Breast epithelium (tissue), 4 donors: ENCODE data around the gene AADACL4. TPM values are rescaled to one million over a fixed set of nuclear protein-coding genes. Genes with fewer than 3 reads are reported as not detected.

Experiments used
- DNase-seq, 2 donors: peaks; one replicate each; pipeline ENCODE4 v3.0.0-alpha.2; 2019; ENCODE audit warnings: low spot score in 2 of 2
- H3K27ac ChIP-seq, 2 donors: fragments of 200-600 bp; sonication (generic) in 1 of 2; one replicate each; pipeline ENCODE4 v1.5.1; 2016 to 2019; ENCODE audit warnings: mild to moderate bottlenecking in 1 of 2
- H3K27me3 ChIP-seq, 2 donors: fragments of 200-600 bp; sonication (generic) in 1 of 2; one replicate each; pipeline versions ENCODE4 v1.5.1 to v1.6.0; 2017 to 2019; ENCODE audit warnings: control low read depth in 1 of 2, mild to moderate bottlenecking in 1 of 2
- H3K36me3 ChIP-seq: fragments of 200-600 bp; one replicate; pipeline ENCODE4 v1.5.1; 2019
- H3K4me1 ChIP-seq, 2 donors: fragments of 200-600 bp; sonication (generic); one replicate each; pipeline ENCODE4 v1.5.1; 2016 to 2019; ENCODE audit warnings: control low read depth in 1 of 2
- H3K4me3 ChIP-seq, 3 donors: fragments of 200-600 bp; sonication (generic); 1 replicate in 2 of 3; 2 replicates in 1 of 3; pipeline ENCODE4 v1.5.1; 2016 to 2019; ENCODE audit warnings: mild to moderate bottlenecking in 3 of 3, moderate library complexity in 2 of 3
- H3K9me3 ChIP-seq, 2 donors: fragments of 200-600 bp; sonication (generic) in 1 of 2; one replicate each; pipeline ENCODE4 v1.5.1; 2016 to 2019; ENCODE audit warnings: control low read depth in 1 of 2
- POLR2A ChIP-seq: fragments of 450-650 bp; IDR thresholded peaks from one replicate; pipeline ENCODE4 v1.6.1; 2016; ENCODE audit warnings: antibody characterized with exemption, mild to moderate bottlenecking, moderate library complexity
- POLR2AphosphoS5 ChIP-seq, 3 donors: sonication (generic); formaldehyde crosslinking; IDR thresholded peaks; one replicate each; pipeline ENCODE4 v1.6.1; 2017; ENCODE audit warnings: antibody characterized with exemption in 3 of 3
- intact Hi-C: fragments of 100-400 bp; cut with DNase I; formaldehyde crosslinking; loops from one replicate; pipeline ENCODE4 v1.15.1; 2023; ENCODE audit warnings: low total_unique reads
- total RNA-seq, 3 donors: library from RNA; depleted of rRNA; stranded (reverse); fragments of >200 nt; gene quantifications; one replicate each; pipeline ENCODE4 v1.1.0, GENCODE V29; 2016
- TF ChIP-seq, protein P1 (sequence below), 3 donors: fragments of 450-650 bp; IDR thresholded peaks; one replicate each; pipeline ENCODE4 v1.5.1; 2016 to 2017; ENCODE audit warnings: antibody characterized with exemption in 3 of 3, mild to moderate bottlenecking in 3 of 3, moderate library complexity in 3 of 3

Gene AADACL4
- total RNA-seq, 3 donors from 2014 or later: not detected

GRCh38 chr1:12629511-12629956 lies 14.4 kb upstream of the AADACL4 start:
- Histone ChIP-seq H3K27me3 (no peaks in the 10 kb centered on the region), H3K4me3 (no peak overlapping the region), H3K9me3 (no peaks in the 10 kb centered on the region), H3K27ac (no peak overlapping the region), H3K36me3 (no peaks in the 10 kb centered on the region), H3K4me1 (no peaks in the 10 kb centered on the region)
- intact Hi-C loops: no loop called here
- DNase-seq: no peak
- TF ChIP-seq, protein P1, sequence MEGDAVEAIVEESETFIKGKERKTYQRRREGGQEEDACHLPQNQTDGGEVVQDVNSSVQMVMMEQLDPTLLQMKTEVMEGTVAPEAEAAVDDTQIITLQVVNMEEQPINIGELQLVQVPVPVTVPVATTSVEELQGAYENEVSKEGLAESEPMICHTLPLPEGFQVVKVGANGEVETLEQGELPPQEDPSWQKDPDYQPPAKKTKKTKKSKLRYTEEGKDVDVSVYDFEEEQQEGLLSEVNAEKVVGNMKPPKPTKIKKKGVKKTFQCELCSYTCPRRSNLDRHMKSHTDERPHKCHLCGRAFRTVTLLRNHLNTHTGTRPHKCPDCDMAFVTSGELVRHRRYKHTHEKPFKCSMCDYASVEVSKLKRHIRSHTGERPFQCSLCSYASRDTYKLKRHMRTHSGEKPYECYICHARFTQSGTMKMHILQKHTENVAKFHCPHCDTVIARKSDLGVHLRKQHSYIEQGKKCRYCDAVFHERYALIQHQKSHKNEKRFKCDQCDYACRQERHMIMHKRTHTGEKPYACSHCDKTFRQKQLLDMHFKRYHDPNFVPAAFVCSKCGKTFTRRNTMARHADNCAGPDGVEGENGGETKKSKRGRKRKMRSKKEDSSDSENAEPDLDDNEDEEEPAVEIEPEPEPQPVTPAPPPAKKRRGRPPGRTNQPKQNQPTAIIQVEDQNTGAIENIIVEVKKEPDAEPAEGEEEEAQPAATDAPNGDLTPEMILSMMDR (IDR thresholded peaks at IDR 0.05): no peak
- no peak for TF ChIP-seq POLR2A
- TF ChIP-seq POLR2AphosphoS5 (IDR thresholded peaks at IDR 0.05): no peak

- Histone ChIP-seq H3K4me1 (no peaks in the 10 kb centered on the region), H3K9me3 (no peaks in the 10 kb centered on the region), H3K27me3 (no peaks in the 10 kb centered on the region), H3K4me3 (no peak overlapping the region), H3K27ac (no peak overlapping the region), H3K36me3 (no peaks in the 10 kb centered on the region)
- no peak for DNase-seq
- TF ChIP-seq, protein P1 (IDR thresholded peaks at IDR 0.05): no peak
- TF ChIP-seq POLR2AphosphoS5 (IDR thresholded peaks at IDR 0.05) (no peak), POLR2A (no peak)
- intact Hi-C loops: no loop called here
Observed at GRCh38 chr1:12629985-12630760, 13.7 kb upstream of the AADACL4 start.

DNA sequence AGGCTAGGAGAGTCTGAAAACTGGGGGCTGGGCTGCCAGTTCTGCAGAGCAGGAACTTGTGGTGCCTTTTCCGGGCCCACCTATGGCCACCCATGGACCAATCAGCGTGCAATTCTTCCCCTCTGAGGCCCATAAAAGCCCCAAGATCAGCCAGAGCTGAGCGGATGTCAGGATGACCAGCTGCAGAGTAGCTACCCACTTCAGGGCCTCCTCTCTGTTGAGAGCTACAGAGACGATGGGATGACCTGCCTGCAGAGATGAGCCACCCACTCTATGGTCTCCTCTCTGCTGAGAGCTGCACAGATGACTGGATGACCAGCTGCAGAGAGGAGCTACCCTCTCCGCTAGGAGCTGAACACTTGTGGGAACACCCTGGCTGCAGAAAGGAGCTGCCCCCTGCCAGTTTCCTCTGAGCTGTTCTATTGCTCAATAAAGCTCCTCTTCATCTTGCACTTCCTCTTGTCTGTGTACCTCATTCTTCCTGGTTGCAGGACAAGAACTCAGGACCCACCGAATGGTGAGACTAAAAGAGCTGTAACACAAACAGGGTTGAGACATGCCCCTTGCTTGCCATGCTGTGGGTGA lies 12.8 kb upstream of the AADACL4 start:
- Histone ChIP-seq H3K27me3 (no peaks in the 10 kb centered on the region), H3K4me1 (no peaks in the 10 kb centered on the region), H3K36me3 (no peaks in the 10 kb centered on the region), H3K4me3 (no peak overlapping the region), H3K9me3 (no peaks in the 10 kb centered on the region), H3K27ac (no peak overlapping the region)
- intact Hi-C loops: no loop called here
- TF ChIP-seq, protein P1 (IDR thresholded peaks at IDR 0.05): no peak
- TF ChIP-seq POLR2AphosphoS5 (IDR thresholded peaks at IDR 0.05) (no peak), POLR2A (no peak)
- no peak for DNase-seq

DNA sequence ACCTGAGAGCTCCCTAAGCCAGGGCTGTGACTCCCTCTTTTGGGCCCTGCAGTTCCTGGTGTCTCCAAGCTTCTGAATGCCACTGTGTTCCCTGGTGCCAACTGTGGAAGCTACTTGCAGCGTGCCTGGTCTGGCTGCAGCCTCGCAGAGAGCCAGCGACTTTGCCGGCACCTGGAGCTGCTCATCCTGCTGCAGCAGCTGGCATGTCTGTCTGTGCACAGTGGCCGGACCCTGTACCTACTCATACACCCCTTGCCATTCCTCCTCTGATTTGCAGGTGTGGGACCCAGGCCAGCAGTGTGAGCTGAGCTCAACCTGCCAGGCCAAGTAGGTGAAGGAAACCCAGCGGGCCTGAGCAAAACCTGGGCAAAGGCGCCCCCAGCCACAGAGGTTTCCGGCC lies 12.3 kb upstream of the AADACL4 start:
- intact Hi-C loops: no loop called here
- no peaks in the 10 kb centered on the region for H3K4me1 ChIP-seq
- no peak for DNase-seq
- no peaks in the 10 kb centered on the region for H3K36me3 ChIP-seq
- TF ChIP-seq POLR2AphosphoS5 (IDR thresholded peaks at IDR 0.05) (no peak), POLR2A (no peak)
- TF ChIP-seq, protein P1 (IDR thresholded peaks at IDR 0.05): no peak
- no peaks in the 10 kb centered on the region for H3K27me3 ChIP-seq
- H3K27ac ChIP-seq: no peak overlapping the region
- no peaks in the 10 kb centered on the region for H3K9me3 ChIP-seq
- H3K4me3 ChIP-seq: no peak overlapping the region

DNA sequence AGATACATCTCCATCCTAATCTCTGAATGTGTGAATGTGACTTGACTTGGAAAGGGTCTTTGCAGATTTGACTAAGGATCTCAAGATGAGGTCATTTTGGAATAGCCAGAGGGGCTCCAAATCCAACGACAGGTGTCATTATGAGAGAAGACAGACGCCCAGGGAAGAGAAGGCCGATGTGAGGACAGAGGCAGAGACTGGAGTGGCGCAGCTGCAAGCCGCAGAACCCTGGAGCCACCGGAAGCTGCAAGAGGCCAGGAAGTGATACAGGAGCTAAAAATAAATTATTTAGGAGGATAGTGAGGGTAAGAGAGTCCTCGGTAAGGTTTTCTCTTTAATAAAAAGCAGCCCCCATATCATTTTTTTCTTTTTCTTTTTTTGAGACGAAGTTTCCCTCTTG lies 9.7 kb upstream of the AADACL4 start:
- no peaks in the 10 kb centered on the region for H3K27me3 ChIP-seq
- H3K4me3 ChIP-seq: no peak overlapping the region
- H3K4me1 ChIP-seq: no peaks in the 10 kb centered on the region
- TF ChIP-seq, protein P1 (IDR thresholded peaks at IDR 0.05): no peak
- no peaks in the 10 kb centered on the region for H3K9me3 ChIP-seq
- no peak for DNase-seq
- H3K27ac ChIP-seq: no peak overlapping the region
- no peaks in the 10 kb centered on the region for H3K36me3 ChIP-seq
- intact Hi-C loops: no loop called here
